NCI-H2196 treated with DMSO at 0.1 percent for 48 hours (cell line): ENCODE results near the gene YTHDC2.

Experiments
- DNase-seq: peaks from one replicate; lab custom pipeline; 2025; ENCODE audit not compliant: unreplicated experiment; lab: John Stamatoyannopoulos, UW

Gene YTHDC2

GRCh38 chr5:113513384-113514288, at the start of gene YTHDC2:
Gene YTHDC2, plus strand, starts transcription at chr5:113513694. Its CDS starts 202 bp downstream, at chr5:113513896.
- DNase-seq: peak; percentile 54

GRCh38 chr5:113474100-113474728, 39.3 kb upstream of the YTHDC2 start:
- no peak for DNase-seq

- DNase-seq: no peak
Observed at GRCh38 chr5:113478691-113479090, 34.8 kb upstream of the YTHDC2 start.

- DNase-seq: no peak
Observed at GRCh38 chr5:113480243-113480642, 33.3 kb upstream of the YTHDC2 start.

- DNase-seq: no peak
Observed at GRCh38 chr5:113487416-113487780, 26.1 kb upstream of the YTHDC2 start.

- DNase-seq: peak; percentile 38
Observed at GRCh38 chr5:113487781-113488644, 25.5 kb upstream of the YTHDC2 start, which contains the start of gene MCC. Gene MCC, minus strand, starts transcription at chr5:113488453.

- no peak for DNase-seq
Observed at GRCh38 chr5:113488645-113489184, 24.8 kb upstream of the YTHDC2 start.

- no peak for DNase-seq
Observed at GRCh38 chr5:113489299-113489698, 24.2 kb upstream of the YTHDC2 start.

GRCh38 chr5:113490317-113490716, 23.2 kb upstream of the YTHDC2 start:
- no peak for DNase-seq

- DNase-seq: no peak
Observed at GRCh38 chr5:113491022-113491421, 22.5 kb upstream of the YTHDC2 start.

- no peak for DNase-seq
Observed at GRCh38 chr5:113493446-113493845, 20.0 kb upstream of the YTHDC2 start.

- DNase-seq: no peak
Observed at GRCh38 chr5:113495422-113495841, 18.1 kb upstream of the YTHDC2 start.

- no peak for DNase-seq
Observed at GRCh38 chr5:113502073-113502472, 11.4 kb upstream of the YTHDC2 start.

GRCh38 chr5:113503146-113503545, 10.3 kb upstream of the YTHDC2 start:
- DNase-seq: no peak

GRCh38 chr5:113505181-113505580, 8.3 kb upstream of the YTHDC2 start:
- no peak for DNase-seq

GRCh38 chr5:113507601-113508000, 5.9 kb upstream of the YTHDC2 start:
- DNase-seq: no peak

GRCh38 chr5:113508756-113509155, 4.7 kb upstream of the YTHDC2 start:
- DNase-seq: no peak

- DNase-seq: no peak
Observed at GRCh38 chr5:113510836-113511451, 2.5 kb upstream of the YTHDC2 start.

- no peak for DNase-seq
Observed at GRCh38 chr5:113512341-113512740, 1.2 kb upstream of the YTHDC2 start.

- no peak for DNase-seq
Observed at GRCh38 chr5:113514289-113514635, 768 bp downstream of the YTHDC2 start.

GRCh38 chr5:113518884-113519283, 5.4 kb downstream of the YTHDC2 start:
- DNase-seq: no peak
